DMS114 treated with DMSO at 0.1 percent for 48 hours (cell line): ENCODE data around the gene RCAN3.

Source experiments
- DNase-seq: peaks from one replicate; lab custom pipeline; 2025; ENCODE audit not compliant: unreplicated experiment; lab: John Stamatoyannopoulos, UW

Gene RCAN3

GRCh38 chr1:24572301-24572700, 69.7 kb downstream of the RCAN3 start:
- no peak for DNase-seq

GRCh38 chr1:24575905-24576587, 73.4 kb downstream of the RCAN3 start:
- no peak for DNase-seq

GRCh38 chr1:24578846-24579245, 76.2 kb downstream of the RCAN3 start:
- DNase-seq = no peak

- DNase-seq = no peak
These were observed 78.1 kb downstream of the RCAN3 start for GRCh38 chr1:24580756-24581155.

- DNase-seq = no peak
These were observed 81.6 kb downstream of the RCAN3 start for GRCh38 chr1:24584171-24584647.

- no peak for DNase-seq
These were observed 83.5 kb downstream of the RCAN3 start for GRCh38 chr1:24586119-24586518.

- DNase-seq = no peak
These were observed 84.6 kb downstream of the RCAN3 start for GRCh38 chr1:24586970-24587820.

- no peak for DNase-seq
These were observed 85.9 kb downstream of the RCAN3 start for GRCh38 chr1:24588573-24588972.

GRCh38 chr1:24589200-24589599, 86.6 kb downstream of the RCAN3 start:
- no peak for DNase-seq
